Stomach (tissue), 4 donors: ENCODE data around the gene B3GLCT.

Source experiments
- CTCF ChIP-seq, 7 experiments: fragments of 450-650 bp in 4 of 7; fragments of 200-600 bp in 3 of 7; sonication (generic) in 3 of 7; IDR thresholded peaks; one replicate each; pipeline ENCODE4 v1.5.1; 2016 to 2019; ENCODE audit warnings: antibody characterized with exemption in 7 of 7, control low read depth in 2 of 7, mild to moderate bottlenecking in 1 of 7
- EP300 ChIP-seq: sonication (generic); formaldehyde crosslinking; IDR thresholded peaks from one replicate; pipeline ENCODE4 v1.6.1; 2017; ENCODE audit warnings: antibody characterized with exemption
- POLR2AphosphoS5 ChIP-seq, 3 donors: sonication (generic); formaldehyde crosslinking; IDR thresholded peaks; one replicate each; pipeline ENCODE4 v1.6.1; 2016; ENCODE audit warnings: antibody characterized with exemption in 3 of 3

GRCh38 chr13:31357581-31357980 is 157.8 kb downstream of the B3GLCT start:
- TF ChIP-seq CTCF (IDR thresholded peaks at IDR 0.05) (no peak), EP300 (no peak), POLR2AphosphoS5 (IDR thresholded peaks at IDR 0.05) (no peak)
